HEK293 (cell line): Measurements from ENCODE around the gene SLC30A4.

Source experiments
- CTCF ChIA-PET: fragments of 350-600 bp; formaldehyde crosslinking; extraction: SDS; loops from one replicate; lab custom pipeline; 2021; ENCODE audit warnings: antibody characterized with exemption; lab: Yijun Ruan, JAX
- POLR2A ChIA-PET: fragments of 300-600 bp; formaldehyde crosslinking; extraction: SDS; loops from one replicate; lab custom pipeline; 2020; ENCODE audit warnings: antibody characterized with exemption, inconsistent platforms; lab: Yijun Ruan, JAX
- H3K27ac ChIP-seq: fragments of 200-500 bp; sonication (Bioruptor generic); 2 replicates; pipeline ENCODE4 v1.5.1; 2014; ENCODE audit warnings: low read depth, low read length, control low read depth, inconsistent platforms; ENCODE audit errors: extremely low read depth
- H3K36me3 ChIP-seq, 2 experiments: fragments of 200-500 bp in 1 of 2; sonication (Bioruptor generic) in 1 of 2; 1 replicate in 1 of 2; 2 replicates in 1 of 2; pipeline ENCODE4 v1.5.1; 2014 to 2017; ENCODE audit warnings: inconsistent platforms in 2 of 2, low read length in 2 of 2; ENCODE audit not compliant: control insufficient read depth in 2 of 2, insufficient read depth in 1 of 2
- H3K4me1 ChIP-seq: fragments of 200-500 bp; sonication (Bioruptor generic); 2 replicates; pipeline ENCODE4 v1.5.1; 2014; ENCODE audit warnings: mild to moderate bottlenecking, low read length, inconsistent platforms; ENCODE audit not compliant: control insufficient read depth, insufficient read depth
- H3K4me3 ChIP-seq: 2 replicates; pipeline ENCODE4 v1.5.1; 2011; ENCODE audit warnings: low read depth, mild to moderate bottlenecking, control low read depth, low read length, moderate library complexity
- H3K9me3 ChIP-seq: fragments of 200-500 bp; sonication (Bioruptor generic); 2 replicates; pipeline ENCODE4 v1.5.1; 2014; ENCODE audit warnings: low read depth, low read length, inconsistent platforms; ENCODE audit not compliant: control insufficient read depth, insufficient read depth
- GLIS1 ChIP-seq: fragments of 450-650 bp; formaldehyde crosslinking; IDR thresholded peaks from 2 replicates; pipeline ENCODE4 v1.5.1; 2016; ENCODE audit warnings: missing biosample characterization, missing genetic modification characterization
- GLIS2 ChIP-seq: fragments of 450-650 bp; formaldehyde crosslinking; IDR thresholded peaks from 2 replicates; pipeline ENCODE4 v1.5.1; 2016; ENCODE audit warnings: missing biosample characterization, missing genetic modification characterization
- IKZF3 ChIP-seq: fragments of 450-650 bp; IDR thresholded peaks from 2 replicates; pipeline ENCODE4 v1.5.0; 2018; ENCODE audit warnings: missing biosample characterization, mild to moderate bottlenecking, missing genetic modification characterization, moderate library complexity
- KLF1 ChIP-seq: fragments of 450-650 bp; formaldehyde crosslinking; IDR thresholded peaks from 2 replicates; pipeline ENCODE4 v1.5.1; 2016; ENCODE audit warnings: missing biosample characterization, missing genetic modification characterization
- PRDM1 ChIP-seq: fragments of 450-650 bp; formaldehyde crosslinking; IDR thresholded peaks from 2 replicates; pipeline ENCODE4; 2016; ENCODE audit warnings: missing biosample characterization, missing genetic modification characterization
- SCRT2 ChIP-seq: fragments of 450-650 bp; formaldehyde crosslinking; IDR thresholded peaks from 2 replicates; pipeline ENCODE4 v1.5.1; 2016; ENCODE audit warnings: missing biosample characterization, missing genetic modification characterization
- ZBTB20 ChIP-seq: fragments of 450-650 bp; formaldehyde crosslinking; IDR thresholded peaks from 2 replicates; pipeline ENCODE4 v1.5.1; 2016; ENCODE audit warnings: missing biosample characterization, missing genetic modification characterization
- ZBTB21 ChIP-seq: fragments of 450-650 bp; formaldehyde crosslinking; IDR thresholded peaks from 2 replicates; pipeline ENCODE4 v1.5.1; 2017; ENCODE audit warnings: missing biosample characterization, missing genetic modification characterization
- ZBTB48 ChIP-seq: fragments of 450-650 bp; formaldehyde crosslinking; IDR thresholded peaks from 2 replicates; pipeline ENCODE4 v1.5.1; 2016; ENCODE audit warnings: missing biosample characterization, missing genetic modification characterization
- ZBTB8A ChIP-seq: fragments of 450-650 bp; formaldehyde crosslinking; IDR thresholded peaks from 2 replicates; pipeline ENCODE4 v1.5.1; 2016; ENCODE audit warnings: missing biosample characterization, missing genetic modification characterization
- ZFHX2 ChIP-seq: fragments of 450-650 bp; formaldehyde crosslinking; conservative IDR thresholded peaks from 2 replicates; pipeline ENCODE4 v1.5.1; 2016; ENCODE audit warnings: missing biosample characterization, missing genetic modification characterization
- ZIC2 ChIP-seq: fragments of 450-650 bp; formaldehyde crosslinking; IDR thresholded peaks from 2 replicates; pipeline ENCODE4 v1.5.1; 2016; ENCODE audit warnings: missing biosample characterization, missing genetic modification characterization
- ZNF10 ChIP-seq: fragments of 450-650 bp; formaldehyde crosslinking; IDR thresholded peaks from 2 replicates; pipeline ENCODE4 v1.5.1; 2017; ENCODE audit warnings: missing biosample characterization, missing genetic modification characterization
- ZNF114 ChIP-seq: fragments of 450-650 bp; formaldehyde crosslinking; IDR thresholded peaks from 2 replicates; pipeline ENCODE4 v1.5.0; 2017; ENCODE audit warnings: missing biosample characterization, missing genetic modification characterization
- ZNF133 ChIP-seq: fragments of 450-650 bp; formaldehyde crosslinking; IDR thresholded peaks from 2 replicates; pipeline ENCODE4 v1.5.1; 2016; ENCODE audit warnings: missing biosample characterization, missing genetic modification characterization
- ZNF223 ChIP-seq: fragments of 450-650 bp; formaldehyde crosslinking; IDR thresholded peaks from 2 replicates; pipeline ENCODE4 v1.5.1; 2016; ENCODE audit warnings: missing biosample characterization, missing genetic modification characterization
- ZNF341 ChIP-seq: fragments of 450-650 bp; formaldehyde crosslinking; IDR thresholded peaks from 2 replicates; pipeline ENCODE4; 2016; ENCODE audit warnings: low read depth, missing biosample characterization, missing genetic modification characterization
- ZNF600 ChIP-seq: fragments of 450-650 bp; formaldehyde crosslinking; IDR thresholded peaks from 2 replicates; pipeline ENCODE4 v1.5.1; 2016; ENCODE audit warnings: missing biosample characterization, missing genetic modification characterization
- ZNF629 ChIP-seq: fragments of 450-650 bp; formaldehyde crosslinking; IDR thresholded peaks from 2 replicates; pipeline ENCODE4 v1.5.1; 2017; ENCODE audit warnings: missing biosample characterization, missing genetic modification characterization
- ZNF660 ChIP-seq: fragments of 450-650 bp; IDR thresholded peaks from 2 replicates; pipeline ENCODE4 v1.5.1; 2018; ENCODE audit warnings: missing biosample characterization, mild to moderate bottlenecking, missing genetic modification characterization
- ZNF785 ChIP-seq: fragments of 450-650 bp; formaldehyde crosslinking; IDR thresholded peaks from 2 replicates; pipeline ENCODE4 v1.5.1; 2016; ENCODE audit warnings: missing biosample characterization, missing genetic modification characterization
- ZSCAN30 ChIP-seq: fragments of 450-650 bp; IDR thresholded peaks from 2 replicates; pipeline ENCODE4 v1.5.1; 2018; ENCODE audit warnings: missing biosample characterization, mild to moderate bottlenecking, missing genetic modification characterization, moderate library complexity
- TF ChIP-seq, protein P1 (sequence below): fragments of 450-650 bp; formaldehyde crosslinking; IDR thresholded peaks from 2 replicates; pipeline ENCODE4 v1.5.1; 2016; ENCODE audit warnings: missing biosample characterization, missing genetic modification characterization
- TF ChIP-seq, protein P2 (sequence below): fragments of 450-650 bp; IDR thresholded peaks from 2 replicates; pipeline ENCODE4 v1.5.1; 2018; ENCODE audit warnings: missing biosample characterization, mild to moderate bottlenecking, missing genetic modification characterization
- TF ChIP-seq, protein P3 (sequence below): fragments of 450-650 bp; formaldehyde crosslinking; IDR thresholded peaks from 2 replicates; pipeline ENCODE4 v1.5.1; 2016; ENCODE audit warnings: missing biosample characterization, missing genetic modification characterization
- TF ChIP-seq, protein P4 (sequence below): fragments of 450-650 bp; formaldehyde crosslinking; IDR thresholded peaks from 2 replicates; pipeline ENCODE4 v1.5.1; 2017; ENCODE audit warnings: missing biosample characterization, missing genetic modification characterization
- TF ChIP-seq, protein P5 (sequence below): fragments of 450-650 bp; formaldehyde crosslinking; IDR thresholded peaks from 2 replicates; pipeline ENCODE4 v1.5.1; 2017; ENCODE audit warnings: missing biosample characterization, missing genetic modification characterization

SLC30A4 gene

DNA sequence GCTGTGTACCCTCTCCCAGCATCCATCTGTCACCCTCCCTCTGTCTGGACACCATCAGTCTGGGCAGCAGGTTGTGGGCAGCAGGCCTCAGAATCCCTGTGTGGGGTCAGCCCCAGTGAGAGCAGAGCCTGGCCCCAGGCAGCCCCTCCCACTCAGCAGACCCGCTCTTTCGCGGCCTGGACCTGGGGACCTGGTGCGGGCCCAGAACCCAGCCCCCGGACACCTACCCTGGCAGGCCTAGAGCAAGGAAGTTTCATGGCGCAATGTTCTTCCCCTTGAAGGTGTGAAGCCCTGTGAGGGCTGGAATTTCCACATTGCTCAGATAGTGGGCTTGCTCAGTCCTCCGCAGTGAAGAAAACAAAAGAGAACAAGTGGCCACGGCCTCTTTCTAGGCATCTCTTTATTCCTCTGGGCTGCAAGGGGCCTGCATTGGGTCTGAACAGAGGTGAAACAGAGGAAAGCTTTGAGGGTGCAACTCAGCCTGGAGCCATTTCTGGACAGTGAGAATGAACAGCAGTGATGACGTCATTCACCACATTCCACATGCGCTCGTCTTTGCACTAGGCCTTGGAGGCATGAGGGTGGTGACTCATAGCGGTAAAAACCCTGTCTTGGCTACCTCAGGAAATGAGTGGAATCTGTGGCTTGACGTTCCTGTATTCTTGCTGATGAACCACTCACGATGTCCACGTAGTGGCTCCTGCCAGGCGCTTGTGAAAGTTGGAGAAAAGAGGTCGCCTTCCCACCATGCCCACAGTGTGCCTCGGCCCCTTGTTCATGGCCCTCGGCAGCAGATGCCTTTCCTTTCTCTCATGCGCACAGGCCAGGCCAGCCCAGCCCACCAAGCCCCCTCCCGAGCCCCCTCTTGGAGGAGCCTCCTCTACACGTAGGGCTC, 66.1 kb downstream of the SLC30A4 start (continued):
- TF ChIP-seq PRDM1: peak; percentile 66

DNA sequence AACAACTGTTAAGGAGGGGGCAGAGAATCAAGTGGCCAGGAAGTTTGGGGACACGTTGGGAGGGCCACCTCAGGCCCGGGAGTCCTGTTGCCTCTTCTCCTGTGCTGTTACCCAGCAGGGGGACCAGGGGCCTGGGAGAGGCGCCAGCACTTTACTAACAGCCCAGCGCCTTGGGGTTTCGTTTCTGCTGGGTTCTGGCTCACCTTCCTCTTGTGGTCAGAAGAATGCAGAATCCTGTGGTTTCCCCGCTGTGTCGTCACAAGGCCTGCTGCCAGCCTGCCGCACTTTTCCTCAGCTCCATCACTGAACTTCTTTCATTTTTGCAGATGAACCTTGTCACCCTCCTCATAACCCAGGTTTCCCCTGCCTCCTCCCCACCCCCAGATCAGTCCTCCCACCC, 67.7 kb downstream of the SLC30A4 start:
- ChIA-PET POLR2A (no interaction called here), CTCF (interaction anchor here (1.0 to 6.8 kb wide), 3 partner anchors 16 to 53 kb away, joined by 3 to 109 read pairs (median 7); a partner anchor contains a TSS)
- no peaks in the 10 kb centered on the region for H3K36me3 ChIP-seq
- no peak overlapping the region for H3K27ac ChIP-seq
- no peaks in the 10 kb centered on the region for H3K9me3 ChIP-seq
- no peaks in the 10 kb centered on the region; the same call in 1 of the 2 replicates for H3K4me1 ChIP-seq
- no peak overlapping the region for H3K4me3 ChIP-seq
- TF ChIP-seq ZNF114 (tag by site-specific recombination) (no peak), SCRT2 (0 out of 2 replicates have a peak, but pooled peaks have one; percentile 36), ZBTB21 (tag by site-specific recombination) (peak; percentile 56; the same call in 1 of the 2 replicates), ZNF10 (tag by site-specific recombination) (peak; percentile 90), GLIS1 (tag by site-specific recombination) (peak; percentile 59; the same call in 1 of the 2 replicates), ZIC2 (tag by site-specific recombination) (peak; percentile 90), ZNF600 (0 out of 2 replicates have a peak, but pooled peaks have one; percentile 31), ZNF785 (no peak), ZNF629 (peak; percentile 44; the same call in 1 of the 2 replicates), ZNF133 (no peak), ZBTB8A (0 out of 2 replicates have a peak, but pooled peaks have one; percentile 31), ZBTB20 (peak; percentile 38; the same call in 1 of the 2 replicates)
- TF ChIP-seq, protein P1, sequence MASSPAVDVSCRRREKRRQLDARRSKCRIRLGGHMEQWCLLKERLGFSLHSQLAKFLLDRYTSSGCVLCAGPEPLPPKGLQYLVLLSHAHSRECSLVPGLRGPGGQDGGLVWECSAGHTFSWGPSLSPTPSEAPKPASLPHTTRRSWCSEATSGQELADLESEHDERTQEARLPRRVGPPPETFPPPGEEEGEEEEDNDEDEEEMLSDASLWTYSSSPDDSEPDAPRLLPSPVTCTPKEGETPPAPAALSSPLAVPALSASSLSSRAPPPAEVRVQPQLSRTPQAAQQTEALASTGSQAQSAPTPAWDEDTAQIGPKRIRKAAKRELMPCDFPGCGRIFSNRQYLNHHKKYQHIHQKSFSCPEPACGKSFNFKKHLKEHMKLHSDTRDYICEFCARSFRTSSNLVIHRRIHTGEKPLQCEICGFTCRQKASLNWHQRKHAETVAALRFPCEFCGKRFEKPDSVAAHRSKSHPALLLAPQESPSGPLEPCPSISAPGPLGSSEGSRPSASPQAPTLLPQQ (tag by site-specific recombination): 0 out of 2 replicates have a peak, but pooled peaks have one; percentile 34
- TF ChIP-seq, protein P2, sequence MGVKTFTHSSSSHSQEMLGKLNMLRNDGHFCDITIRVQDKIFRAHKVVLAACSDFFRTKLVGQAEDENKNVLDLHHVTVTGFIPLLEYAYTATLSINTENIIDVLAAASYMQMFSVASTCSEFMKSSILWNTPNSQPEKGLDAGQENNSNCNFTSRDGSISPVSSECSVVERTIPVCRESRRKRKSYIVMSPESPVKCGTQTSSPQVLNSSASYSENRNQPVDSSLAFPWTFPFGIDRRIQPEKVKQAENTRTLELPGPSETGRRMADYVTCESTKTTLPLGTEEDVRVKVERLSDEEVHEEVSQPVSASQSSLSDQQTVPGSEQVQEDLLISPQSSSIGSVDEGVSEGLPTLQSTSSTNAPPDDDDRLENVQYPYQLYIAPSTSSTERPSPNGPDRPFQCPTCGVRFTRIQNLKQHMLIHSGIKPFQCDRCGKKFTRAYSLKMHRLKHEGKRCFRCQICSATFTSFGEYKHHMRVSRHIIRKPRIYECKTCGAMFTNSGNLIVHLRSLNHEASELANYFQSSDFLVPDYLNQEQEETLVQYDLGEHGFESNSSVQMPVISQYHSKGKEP: peak; percentile 55; the same call in 1 of the 2 replicates

DNA sequence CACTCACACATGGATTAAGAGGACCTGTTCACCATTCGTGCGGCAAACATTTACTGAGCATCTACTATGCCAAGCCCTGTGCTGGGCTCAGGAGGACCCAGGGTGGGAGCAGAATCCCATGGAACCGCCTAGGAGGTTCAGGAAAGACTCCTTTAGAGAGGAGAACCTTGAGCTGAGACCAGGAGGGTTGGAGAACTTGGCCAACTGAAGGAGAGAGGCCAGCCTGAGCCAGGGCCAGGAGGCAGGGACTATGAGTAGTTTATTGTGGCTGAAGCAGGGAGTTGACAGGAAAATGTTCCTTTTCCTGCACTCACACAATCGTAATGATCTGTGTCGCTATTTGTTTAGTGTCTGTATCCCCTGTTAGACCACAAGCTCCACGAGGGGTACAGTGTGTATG, 71.3 kb downstream of the SLC30A4 start:
- no peaks in the 10 kb centered on the region for H3K9me3 ChIP-seq
- ChIA-PET POLR2A (no interaction called here), CTCF (interaction anchor here (0.8 kb wide), 1 partner anchor 20 kb away, joined by 4 read pairs; no protein-coding TSS in a partner anchor)
- no peaks in the 10 kb centered on the region for H3K36me3 ChIP-seq
- no peak overlapping the region for H3K4me3 ChIP-seq
- no peak overlapping the region for H3K27ac ChIP-seq
- no peaks in the 10 kb centered on the region for H3K4me1 ChIP-seq
- TF ChIP-seq ZFHX2 (no peak), KLF1 (no peak), ZSCAN30 (tag by site-specific recombination) (no peak), GLIS2 (tag by site-specific recombination) (no peak), ZBTB48 (tag by site-specific recombination) (no peak), IKZF3 (tag by site-specific recombination) (no peak), ZNF660 (tag by site-specific recombination) (no peak), ZNF223 (tag by site-specific recombination) (no peak), ZNF341 (tag by site-specific recombination) (no peak)
- TF ChIP-seq, protein P3, sequence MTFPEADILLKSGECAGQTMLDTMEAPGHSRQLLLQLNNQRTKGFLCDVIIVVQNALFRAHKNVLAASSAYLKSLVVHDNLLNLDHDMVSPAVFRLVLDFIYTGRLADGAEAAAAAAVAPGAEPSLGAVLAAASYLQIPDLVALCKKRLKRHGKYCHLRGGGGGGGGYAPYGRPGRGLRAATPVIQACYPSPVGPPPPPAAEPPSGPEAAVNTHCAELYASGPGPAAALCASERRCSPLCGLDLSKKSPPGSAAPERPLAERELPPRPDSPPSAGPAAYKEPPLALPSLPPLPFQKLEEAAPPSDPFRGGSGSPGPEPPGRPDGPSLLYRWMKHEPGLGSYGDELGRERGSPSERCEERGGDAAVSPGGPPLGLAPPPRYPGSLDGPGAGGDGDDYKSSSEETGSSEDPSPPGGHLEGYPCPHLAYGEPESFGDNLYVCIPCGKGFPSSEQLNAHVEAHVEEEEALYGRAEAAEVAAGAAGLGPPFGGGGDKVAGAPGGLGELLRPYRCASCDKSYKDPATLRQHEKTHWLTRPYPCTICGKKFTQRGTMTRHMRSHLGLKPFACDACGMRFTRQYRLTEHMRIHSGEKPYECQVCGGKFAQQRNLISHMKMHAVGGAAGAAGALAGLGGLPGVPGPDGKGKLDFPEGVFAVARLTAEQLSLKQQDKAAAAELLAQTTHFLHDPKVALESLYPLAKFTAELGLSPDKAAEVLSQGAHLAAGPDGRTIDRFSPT: no peak
- TF ChIP-seq, protein P4, sequence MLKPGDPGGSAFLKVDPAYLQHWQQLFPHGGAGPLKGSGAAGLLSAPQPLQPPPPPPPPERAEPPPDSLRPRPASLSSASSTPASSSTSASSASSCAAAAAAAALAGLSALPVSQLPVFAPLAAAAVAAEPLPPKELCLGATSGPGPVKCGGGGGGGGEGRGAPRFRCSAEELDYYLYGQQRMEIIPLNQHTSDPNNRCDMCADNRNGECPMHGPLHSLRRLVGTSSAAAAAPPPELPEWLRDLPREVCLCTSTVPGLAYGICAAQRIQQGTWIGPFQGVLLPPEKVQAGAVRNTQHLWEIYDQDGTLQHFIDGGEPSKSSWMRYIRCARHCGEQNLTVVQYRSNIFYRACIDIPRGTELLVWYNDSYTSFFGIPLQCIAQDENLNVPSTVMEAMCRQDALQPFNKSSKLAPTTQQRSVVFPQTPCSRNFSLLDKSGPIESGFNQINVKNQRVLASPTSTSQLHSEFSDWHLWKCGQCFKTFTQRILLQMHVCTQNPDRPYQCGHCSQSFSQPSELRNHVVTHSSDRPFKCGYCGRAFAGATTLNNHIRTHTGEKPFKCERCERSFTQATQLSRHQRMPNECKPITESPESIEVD (tag by site-specific recombination): no peak
- TF ChIP-seq, protein P5, sequence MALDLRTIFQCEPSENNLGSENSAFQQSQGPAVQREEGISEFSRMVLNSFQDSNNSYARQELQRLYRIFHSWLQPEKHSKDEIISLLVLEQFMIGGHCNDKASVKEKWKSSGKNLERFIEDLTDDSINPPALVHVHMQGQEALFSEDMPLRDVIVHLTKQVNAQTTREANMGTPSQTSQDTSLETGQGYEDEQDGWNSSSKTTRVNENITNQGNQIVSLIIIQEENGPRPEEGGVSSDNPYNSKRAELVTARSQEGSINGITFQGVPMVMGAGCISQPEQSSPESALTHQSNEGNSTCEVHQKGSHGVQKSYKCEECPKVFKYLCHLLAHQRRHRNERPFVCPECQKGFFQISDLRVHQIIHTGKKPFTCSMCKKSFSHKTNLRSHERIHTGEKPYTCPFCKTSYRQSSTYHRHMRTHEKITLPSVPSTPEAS (tag by site-specific recombination): no peak
